ENCODE data around the gene CARD9.

- TF ChIP-seq FOXK2 (IDR thresholded peaks at IDR 0.05) (no peak), BHLHE40 (IDR thresholded peaks at IDR 0.05; ENCODE audit: borderline replicate concordance) (no peak), SP1 (IDR thresholded peaks at IDR 0.05) (no peak), LEF1 (IDR thresholded peaks at IDR 0.05; ENCODE audit: borderline replicate concordance) (no peak), NFRKB (IDR thresholded peaks at IDR 0.05) (no peak), TARDBP (IDR thresholded peaks at IDR 0.05) (no peak), FOXM1 (IDR thresholded peaks at IDR 0.05; ENCODE audit: borderline replicate concordance) (no peak), PKNOX1 (IDR thresholded peaks at IDR 0.05) (no peak), ARNT (IDR thresholded peaks at IDR 0.05) (no peak), SUZ12 (IDR thresholded peaks at IDR 0.05) (no peak), ELF4 (IDR thresholded peaks at IDR 0.05) (no peak), HDGF (IDR thresholded peaks at IDR 0.05; ENCODE audit: borderline replicate concordance) (no peak)
Measured at GRCh38 chr9:136362450-136362784, 11.1 kb downstream of the CARD9 start.

Measured in HEK293T (cell line).